GM13977 (cell line): ENCODE results near the gene ITSN1.

Experiments used
- DNase-seq: peaks from one replicate; pipeline ENCODE4 v3.0.0; 2012; ENCODE audit warnings: low spot score
- CTCF ChIP-seq: IDR thresholded peaks from 2 replicates; pipeline ENCODE4 v1.5.1; 2012; ENCODE audit warnings: mild to moderate bottlenecking, control low read depth; ENCODE audit not compliant: insufficient read depth; ENCODE audit errors: extremely low read depth, missing control alignments
- in situ Hi-C: fragments of 300-500 bp; cut with MboI; formaldehyde crosslinking; loops from one replicate; pipeline ENCODE4 v1.12.0; 2022; ENCODE audit warnings: low sequenced_read_pairs, low pct_unique_long_range_greater_than_20kb, mixed read lengths, inconsistent platforms; ENCODE audit not compliant: unreplicated experiment

ITSN1 gene

GRCh38 chr21:33828083-33828482, 185.8 kb downstream of the ITSN1 start:
- TF ChIP-seq CTCF, result no peak
- no peak for DNase-seq
- in situ Hi-C loops, result no loop called here

- no peak for TF ChIP-seq CTCF
- DNase-seq, result no peak
- in situ Hi-C loops, result no loop called here
Measured at GRCh38 chr21:33828577-33828976, 186.3 kb downstream of the ITSN1 start.

- DNase-seq, result no peak
- in situ Hi-C loops, result no loop called here
- TF ChIP-seq CTCF, result no peak
Measured at GRCh38 chr21:33829844-33830243, 187.5 kb downstream of the ITSN1 start.

- in situ Hi-C loops, result no loop called here
- no peak for DNase-seq
- TF ChIP-seq CTCF, result no peak
Measured at GRCh38 chr21:33831962-33832659, 189.8 kb downstream of the ITSN1 start.

- DNase-seq, result no peak
- no peak for TF ChIP-seq CTCF
- in situ Hi-C loops, result no loop called here
Measured at GRCh38 chr21:33834801-33835500, 192.7 kb downstream of the ITSN1 start.

- no peak for DNase-seq
- no peak for TF ChIP-seq CTCF
- in situ Hi-C loops, result no loop called here
Measured at GRCh38 chr21:33835920-33836319, 193.6 kb downstream of the ITSN1 start.
